ENCODE results near the gene SLC25A22.

GRCh38 chr11:745428-745827, 52.7 kb downstream of the SLC25A22 start:
- no peak for TF ChIP-seq EZH2 (IDR thresholded peaks at IDR 0.05; ENCODE audit: low read length, missing control alignments)
- no peak for TF ChIP-seq CTCF (conservative IDR thresholded peaks at IDR 0.05 in 1 of 2, IDR thresholded peaks at IDR 0.05 in 1 of 2; ENCODE audit: low read depth in 1 of 2, low read length in 2 of 2)
